GM21723 (cell line): ENCODE measurements around the gene SLC6A6.
"Not testable (repeated sequence)": the region's sequence is repeated elsewhere in the genome, so short reads cannot be mapped to it uniquely, and the experiment has no call there.

Source experiments
- ATAC-seq: cut with Tn5 transposase; IDR thresholded peaks from one replicate; pipeline ENCODE4 v1.9.1; 2021; ENCODE audit warnings: mild to moderate bottlenecking, moderate library complexity; ENCODE audit not compliant: unreplicated experiment

The SLC6A6 gene

DNA sequence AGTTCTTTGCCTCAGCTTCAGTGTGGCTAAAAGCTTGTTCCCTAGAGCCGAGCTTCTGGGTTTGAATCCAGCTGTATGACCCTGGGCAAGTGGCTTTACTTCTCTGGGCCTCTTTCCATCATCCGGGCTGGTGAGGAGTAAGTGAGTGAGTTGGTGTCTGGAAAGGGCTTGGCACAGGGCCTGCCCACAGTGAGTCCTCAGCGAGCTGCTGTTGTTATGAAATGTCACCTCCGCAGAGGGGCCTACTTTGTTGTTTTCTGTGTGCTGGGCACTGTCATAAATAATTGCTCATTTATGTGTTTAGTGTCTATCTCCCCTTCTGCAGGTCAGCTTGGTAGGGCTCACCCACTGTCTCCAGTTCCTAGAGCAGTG is 31.7 kb downstream of the SLC6A6 start:
- ATAC-seq: no peak

DNA sequence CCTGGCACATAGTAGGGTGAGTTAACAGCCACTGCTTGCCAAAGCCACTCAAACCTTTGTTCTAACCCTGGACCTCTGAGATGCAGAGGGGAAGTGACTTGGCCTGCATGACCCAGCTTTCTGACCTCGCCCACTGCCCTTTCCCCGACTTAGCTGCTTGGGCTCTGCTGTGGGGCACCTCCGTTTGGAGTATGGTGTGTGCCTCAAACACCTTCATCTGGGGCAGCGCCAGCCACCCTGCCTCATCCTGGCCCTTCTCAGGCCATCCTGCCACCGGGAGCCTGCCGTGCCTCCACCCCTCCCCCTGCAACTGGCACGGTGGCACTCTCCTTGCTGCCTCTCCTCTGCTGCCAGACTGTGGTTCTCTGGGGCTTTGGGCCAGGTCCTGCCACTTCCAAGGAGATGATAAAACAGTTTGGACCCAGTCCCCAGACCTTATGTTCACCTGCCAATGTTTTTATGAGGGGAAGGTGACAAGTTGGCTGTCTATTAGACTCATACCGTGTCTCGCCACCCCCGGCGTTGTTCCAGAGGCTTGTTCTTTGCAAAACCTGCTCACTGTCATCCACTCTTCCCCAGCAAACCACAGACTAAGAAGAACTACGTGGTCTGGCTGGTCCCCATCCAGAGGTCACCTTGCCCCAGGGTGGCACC is 32.2 kb downstream of the SLC6A6 start:
- no peak for ATAC-seq

DNA sequence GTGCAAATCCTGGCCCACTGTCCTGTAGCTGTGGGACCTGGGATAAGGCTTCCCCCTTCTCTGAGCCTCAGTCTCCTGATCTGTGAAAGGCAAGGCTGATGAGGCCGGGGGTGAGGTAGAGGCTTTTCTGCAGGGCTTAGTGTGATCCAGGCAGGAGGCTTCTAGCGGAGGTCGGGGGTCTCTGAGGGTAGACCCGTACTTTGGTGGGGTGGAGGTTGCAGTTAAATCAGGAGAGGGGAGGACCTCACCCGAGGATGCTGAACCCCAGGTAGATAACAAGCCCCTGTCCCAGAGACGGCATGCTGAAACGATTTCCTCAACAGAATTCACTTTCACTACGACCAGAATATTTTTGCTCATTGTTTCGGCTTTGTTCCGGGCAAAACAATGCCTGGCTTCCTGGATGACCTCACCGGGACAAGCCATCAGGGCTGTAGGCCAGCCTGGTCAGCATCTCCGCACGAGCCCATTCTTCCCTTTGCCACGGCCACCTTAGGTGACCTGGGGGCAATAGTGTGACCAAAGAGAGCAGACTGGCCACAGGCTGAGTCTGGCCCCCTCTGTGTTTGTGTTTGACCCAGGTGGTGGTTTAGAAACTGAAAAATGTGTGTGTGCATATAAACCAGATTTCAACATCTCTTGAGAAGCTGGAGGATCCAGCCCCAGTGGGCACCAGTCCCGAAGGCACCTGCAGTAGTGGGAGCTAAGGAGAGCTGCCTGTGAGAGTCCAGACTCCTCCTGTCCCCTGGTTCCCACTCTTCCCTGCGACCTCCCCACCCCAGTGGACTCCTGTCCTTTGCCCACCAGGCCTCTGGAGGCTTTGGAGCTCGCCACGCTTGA is 33.0 kb downstream of the SLC6A6 start:
- ATAC-seq: no peak

DNA sequence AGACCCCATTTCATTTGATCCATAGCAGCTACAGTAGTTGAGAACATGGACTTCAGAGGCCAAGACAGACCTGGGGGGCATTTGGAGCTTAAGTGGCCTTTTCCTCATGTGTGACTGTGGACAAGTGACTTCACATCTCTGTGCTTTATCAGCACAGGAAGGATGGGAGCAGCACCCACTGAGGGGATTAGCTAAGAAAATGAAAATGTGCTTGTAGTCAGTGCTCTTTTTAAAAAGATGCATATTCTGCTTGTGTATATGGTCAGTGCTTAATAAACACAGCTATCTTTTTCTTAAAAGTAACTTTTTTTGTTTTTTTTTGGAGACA is 34.5 kb downstream of the SLC6A6 start:
- ATAC-seq: no peak

DNA sequence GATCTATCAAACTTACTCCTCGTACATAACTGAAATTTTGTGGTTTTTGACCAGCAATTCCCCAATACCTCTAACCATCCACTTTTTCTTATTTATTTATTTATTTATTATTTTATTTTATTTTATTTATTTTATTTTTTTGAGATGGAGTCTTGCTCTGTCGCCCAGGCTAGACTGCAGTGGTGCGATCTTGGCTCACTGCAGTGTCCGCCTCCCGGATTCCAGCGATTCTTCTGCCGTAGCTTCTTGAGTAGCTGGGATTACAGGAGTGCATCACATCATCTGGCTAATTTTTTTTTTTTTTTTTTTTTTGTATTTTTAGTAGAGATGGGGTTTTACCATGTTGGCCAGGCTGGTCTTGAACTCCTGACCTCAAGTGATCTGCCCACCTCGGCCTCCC is 35.3 kb downstream of the SLC6A6 start:
- not testable (repeated sequence) for ATAC-seq

DNA sequence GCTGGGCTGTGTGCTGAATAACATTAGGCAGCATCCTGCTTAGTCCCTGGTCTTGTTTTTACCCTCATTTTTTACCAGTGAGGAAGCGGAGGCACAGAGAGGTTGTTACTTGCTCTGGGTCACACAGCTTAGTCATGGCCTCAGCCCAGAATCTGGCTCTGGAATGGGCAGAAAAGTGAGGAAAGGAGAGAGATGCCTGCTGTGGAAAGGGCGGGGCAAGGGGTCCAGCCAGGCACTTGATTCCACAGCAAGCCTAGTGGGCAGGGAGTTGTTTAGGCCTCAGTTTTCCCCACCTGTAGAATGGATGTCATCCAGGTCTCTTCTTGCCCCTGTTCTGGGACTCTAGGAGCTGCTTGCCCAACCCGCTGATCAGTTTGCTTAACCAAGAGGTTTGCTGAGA is 35.9 kb downstream of the SLC6A6 start:
- no peak for ATAC-seq

DNA sequence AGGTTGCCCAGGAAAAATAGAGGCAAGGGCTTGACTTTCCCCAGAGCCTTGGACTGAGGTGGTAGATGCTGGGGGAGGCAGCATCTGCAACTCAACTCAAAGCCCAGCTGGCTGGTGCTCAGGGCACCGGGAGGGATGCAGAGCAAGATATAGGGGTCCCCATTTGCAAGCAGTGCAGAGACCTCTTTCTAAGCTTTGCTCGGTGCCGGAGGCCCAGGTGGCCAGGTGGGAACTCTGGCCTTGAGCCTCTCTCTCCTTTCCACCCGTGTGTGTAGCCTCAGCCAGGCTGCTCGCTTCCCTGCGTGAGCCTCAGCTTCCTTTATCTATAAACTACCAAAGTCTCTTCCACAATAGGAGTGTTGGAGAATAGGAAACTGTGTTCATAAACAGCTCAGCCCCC is 36.5 kb downstream of the SLC6A6 start:
- ATAC-seq: no peak

DNA sequence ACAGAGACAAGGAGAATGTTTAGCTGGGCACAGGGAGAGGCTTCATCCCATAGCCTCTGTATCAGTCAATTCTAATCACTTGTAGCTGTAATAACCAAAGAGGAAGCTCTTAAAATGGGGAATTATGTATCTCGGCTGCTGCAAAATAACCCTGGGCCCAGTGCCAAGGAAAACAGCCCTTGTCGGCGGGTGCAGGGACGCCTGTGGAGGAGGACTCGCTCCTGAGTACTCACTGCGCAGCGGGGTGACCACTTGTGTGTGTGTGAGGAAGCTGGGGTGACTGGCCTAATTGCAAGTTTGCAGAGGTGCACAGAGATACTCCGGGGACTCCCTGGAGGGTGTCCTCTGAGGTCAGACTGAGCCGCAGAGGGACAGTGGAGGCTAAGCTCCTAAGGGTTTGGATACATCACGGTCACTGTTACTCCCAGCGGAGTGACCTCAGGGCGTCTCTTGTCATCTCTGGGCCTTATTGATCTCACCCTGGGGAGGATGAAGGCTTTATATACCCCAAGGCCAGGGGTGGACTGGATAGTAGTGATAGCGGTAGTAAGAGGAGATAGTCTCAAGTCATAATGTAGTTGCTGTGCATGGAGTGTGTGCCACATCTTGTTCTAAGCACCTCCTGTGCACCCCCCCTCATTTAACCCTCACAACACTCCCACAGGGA is 37.2 kb downstream of the SLC6A6 start:
- no peak for ATAC-seq

DNA sequence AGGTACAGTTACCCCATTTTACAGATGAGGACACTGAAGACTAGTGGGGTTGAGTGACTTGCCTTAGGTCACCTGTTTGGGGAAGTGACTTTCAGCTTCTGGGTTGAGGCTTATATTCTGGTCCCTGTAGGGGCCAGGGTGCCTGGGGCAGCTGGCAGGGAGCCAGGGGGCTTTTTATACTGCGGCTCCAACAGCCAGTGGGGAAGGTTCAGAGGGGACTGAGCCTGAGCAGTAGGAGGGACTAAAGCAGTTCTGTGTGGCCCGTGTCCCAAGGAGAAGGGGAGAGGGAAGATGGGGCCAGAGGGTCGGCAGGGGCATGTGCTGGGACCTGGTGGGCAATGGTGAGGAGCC is 37.7 kb downstream of the SLC6A6 start:
- ATAC-seq: no peak

DNA sequence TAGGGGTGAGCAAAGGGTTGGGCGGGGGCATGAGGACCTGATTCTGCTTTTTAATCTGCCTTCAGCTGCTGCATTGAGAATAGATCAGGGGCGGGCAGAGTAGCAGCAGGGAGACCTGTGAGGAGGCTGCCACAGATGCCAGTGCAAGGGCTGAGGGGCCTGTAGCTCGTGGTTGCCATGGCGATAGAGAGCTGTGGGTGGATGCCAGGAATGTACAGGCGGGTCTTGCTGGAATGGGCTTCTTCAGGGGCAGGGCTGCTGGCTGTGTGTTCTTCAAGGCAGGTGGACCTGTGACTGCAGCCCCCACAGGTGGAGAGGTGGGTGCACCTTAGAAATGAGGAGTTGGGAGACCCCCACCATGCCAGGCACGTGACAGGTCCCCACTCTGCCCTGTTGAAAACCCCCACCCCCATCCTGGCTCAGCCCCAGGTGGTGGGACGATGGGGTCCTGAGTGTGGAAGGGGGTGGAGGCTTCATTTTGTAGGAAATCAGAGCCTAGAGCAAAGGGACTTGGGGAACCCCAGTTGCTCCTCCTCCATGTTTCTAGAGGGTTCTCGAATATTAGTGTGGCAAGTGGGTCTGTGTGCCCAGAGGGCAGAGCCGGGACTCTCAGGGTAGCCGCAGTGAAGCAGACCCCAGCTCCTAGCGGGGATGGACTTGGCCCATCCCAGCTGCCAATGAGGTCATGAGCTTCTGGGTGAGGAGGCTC is 38.3 kb downstream of the SLC6A6 start:
- ATAC-seq: no peak

DNA sequence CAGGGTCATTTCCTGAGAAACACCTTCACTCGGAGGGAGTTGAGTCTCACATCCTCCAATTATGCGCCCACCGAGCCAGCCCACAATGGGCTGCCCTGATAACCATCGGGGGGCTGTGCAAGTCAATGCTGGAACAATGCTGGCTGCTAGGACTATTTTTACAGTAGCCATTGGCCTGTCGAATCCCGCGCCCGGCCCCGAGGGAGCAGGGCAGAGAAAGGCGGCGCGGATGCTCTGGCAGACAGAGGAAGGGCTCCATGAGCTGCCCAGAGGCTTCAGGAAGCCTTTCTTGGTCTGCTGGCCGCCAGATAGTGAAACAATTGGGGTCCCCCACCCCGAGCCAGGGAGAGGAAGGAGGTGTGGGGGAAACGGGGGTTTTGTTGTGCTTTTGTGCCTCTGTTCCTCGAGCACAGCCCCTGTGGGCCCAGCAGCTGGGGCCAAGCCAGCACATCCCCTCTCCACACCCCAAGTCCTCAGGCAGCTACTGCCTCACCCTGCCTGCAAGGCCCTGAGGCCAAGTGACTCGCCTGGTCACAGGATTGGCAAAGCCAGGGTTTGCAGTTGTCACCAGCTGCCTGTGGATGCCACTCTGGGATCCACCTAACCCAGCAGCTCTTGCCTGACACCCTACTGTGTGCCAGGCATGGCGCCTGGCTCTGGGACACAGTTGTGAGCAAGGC is 39.0 kb downstream of the SLC6A6 start:
- ATAC-seq: no peak

DNA sequence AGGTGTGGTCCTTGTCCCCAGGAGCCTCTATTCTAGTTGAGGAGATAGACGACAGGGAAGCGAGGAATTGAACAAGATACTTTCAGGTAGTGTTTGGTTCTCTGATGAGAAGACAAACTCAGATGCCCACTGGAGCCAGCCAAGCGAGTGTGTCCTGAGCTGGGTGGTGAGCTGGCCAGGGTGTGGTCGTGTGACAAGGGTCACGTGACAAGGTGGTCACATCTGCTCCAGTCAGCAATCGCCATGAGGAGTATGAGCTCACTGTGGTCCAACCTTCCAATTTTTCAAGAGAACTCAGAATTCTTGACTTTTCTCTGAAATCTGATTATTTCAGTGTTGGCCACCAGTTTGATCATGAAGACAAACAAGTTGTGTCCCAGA is 39.5 kb downstream of the SLC6A6 start:
- ATAC-seq: no peak

DNA sequence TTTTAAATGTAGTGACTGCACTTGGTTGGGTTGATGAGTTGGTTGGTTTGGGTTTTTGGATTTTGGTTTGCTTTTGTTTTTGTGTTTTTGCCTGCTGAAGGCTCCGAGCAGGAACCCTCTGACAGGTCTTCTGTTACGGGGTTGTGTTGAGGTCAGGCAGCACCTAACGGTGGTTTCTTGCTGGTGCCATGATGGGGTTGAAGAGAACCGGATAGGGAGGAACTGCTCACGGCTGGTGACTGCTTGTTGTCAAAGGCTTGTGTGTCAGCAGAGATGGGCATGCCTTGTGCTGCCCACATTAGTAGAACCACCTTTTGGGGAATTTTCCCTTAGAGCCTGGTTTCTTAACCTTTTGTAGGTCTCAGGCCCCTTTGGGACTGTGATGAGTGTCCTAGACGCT is 42.0 kb downstream of the SLC6A6 start:
- no peak for ATAC-seq

DNA sequence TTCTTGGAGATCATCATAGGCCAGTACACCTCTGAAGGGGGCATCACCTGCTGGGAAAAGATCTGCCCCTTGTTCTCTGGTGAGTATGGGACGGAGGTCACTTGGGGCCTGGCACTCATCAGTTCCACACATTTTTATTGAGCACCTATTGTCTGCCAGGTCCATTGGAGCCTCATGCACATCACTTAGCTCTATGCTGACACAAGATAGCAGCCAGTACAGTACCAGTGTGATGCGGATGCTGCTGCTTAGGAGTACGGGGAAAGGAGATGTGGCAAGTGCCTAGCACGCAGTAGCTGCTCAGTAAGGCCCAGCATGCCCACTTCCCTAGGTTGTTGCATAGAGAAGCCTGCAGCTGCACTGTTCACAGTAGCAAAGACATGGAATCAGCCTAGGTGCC is 43.4 kb downstream of the SLC6A6 start:
- ATAC-seq: no peak

DNA sequence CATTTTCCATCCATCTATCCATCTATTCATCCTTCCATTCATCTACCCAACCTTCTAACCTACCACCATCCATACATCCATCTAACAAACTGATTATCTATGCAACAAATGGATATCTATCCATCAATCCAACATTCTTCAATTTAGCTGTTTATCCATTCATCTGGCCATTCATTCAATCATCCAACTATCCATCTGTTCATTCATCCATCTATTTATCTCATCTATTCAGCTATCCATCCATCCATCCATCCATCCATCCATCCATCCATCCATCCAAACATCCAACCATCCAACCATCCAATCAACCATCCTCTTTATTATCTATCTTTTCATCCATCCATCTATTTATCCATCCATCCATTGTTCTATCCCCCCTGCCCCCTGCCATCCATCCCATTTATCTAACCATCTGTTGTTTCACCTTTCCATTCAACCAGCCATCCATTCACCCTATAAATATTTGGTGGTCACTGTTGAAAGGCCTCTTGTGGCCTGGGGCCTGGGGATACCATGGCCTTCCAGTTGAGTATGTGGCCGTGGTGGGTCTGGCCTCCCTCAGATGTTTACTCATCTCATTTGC is 44.7 kb downstream of the SLC6A6 start:
- no peak for ATAC-seq

DNA sequence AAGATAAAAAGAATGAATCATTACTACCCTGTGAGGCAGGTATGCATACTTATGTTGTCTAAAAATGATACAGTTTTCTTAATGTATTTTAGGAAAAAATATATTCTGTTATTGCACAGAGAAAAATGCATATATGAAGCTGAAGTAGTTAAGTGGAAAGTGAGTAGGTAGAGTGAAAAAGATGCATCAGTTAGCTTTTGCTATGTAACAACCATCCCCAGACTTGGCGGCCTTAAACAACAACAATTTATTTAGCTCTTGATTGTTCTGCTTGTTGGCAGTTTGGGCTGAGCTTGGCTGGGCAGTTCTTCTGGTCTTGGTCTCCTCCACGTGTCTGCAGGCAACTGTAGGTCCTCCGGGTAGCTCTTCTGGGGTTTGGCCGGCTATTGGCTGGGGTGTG is 45.7 kb downstream of the SLC6A6 start:
- no peak for ATAC-seq

DNA sequence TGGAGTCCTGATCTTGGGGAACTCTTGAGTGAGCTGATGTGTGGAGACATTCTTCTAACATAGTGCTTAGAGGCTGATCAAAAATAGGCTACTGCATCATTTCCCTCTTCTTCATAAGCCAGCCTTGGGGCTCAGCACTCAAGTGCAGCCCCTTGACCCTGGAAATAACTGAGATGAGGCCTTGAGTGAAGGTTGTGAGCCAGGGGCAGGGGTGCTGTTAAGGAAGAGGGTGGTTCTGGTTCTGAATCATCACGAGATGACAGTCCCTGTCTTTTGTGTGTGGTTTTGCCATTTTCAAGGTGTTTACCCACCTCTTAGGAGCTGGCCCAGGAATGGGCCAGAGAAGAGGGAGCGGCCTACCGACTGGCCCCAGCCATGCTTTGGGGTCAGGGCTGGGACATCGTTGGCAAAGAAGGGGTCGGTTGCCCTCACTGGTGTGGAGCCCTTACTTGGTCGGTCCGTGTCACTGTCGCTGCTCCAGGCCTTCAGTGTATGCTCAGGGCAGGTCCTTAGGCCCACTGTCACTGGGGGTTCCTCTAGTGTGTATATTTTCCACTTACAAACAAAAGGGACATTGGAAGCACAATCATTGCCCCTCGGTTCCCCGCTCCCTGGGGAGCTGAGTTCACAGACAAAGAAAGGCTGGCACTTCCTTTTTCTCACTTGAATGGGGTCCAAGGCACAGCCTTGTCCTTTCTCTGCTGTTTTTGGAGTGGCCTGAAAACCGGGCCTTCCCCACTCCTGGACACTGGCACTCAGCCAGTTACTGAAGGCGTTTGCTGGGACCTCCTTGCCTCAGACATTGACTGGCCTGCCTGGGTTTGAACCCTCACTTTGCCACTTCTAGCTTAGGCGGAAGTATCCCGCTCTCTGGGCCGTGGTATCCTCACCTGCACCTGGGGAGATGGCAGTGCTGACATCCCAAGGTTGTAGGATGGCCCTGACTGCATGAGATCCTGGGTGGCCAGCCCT is 46.6 kb downstream of the SLC6A6 start:
- no peak for ATAC-seq

DNA sequence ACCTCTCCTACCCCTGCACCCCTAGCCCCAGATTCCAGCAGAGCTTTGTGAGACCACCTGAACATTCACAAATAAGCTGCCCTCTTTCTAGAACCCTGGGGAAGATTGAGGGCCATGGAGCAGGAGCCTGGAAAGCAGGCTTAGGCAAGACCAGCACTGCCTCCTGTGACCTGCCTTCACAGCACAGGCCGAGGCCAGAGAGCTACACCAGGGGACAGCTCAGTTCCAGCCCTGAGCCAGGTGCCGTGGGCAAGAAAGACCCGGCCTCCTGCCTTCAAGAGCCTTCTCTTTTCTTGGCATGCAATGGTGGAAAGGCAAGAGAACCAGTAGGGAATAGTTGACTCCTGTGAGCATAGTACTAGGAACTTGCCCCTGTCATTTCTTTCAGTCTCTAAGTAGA is 48.1 kb downstream of the SLC6A6 start:
- ATAC-seq: no peak

DNA sequence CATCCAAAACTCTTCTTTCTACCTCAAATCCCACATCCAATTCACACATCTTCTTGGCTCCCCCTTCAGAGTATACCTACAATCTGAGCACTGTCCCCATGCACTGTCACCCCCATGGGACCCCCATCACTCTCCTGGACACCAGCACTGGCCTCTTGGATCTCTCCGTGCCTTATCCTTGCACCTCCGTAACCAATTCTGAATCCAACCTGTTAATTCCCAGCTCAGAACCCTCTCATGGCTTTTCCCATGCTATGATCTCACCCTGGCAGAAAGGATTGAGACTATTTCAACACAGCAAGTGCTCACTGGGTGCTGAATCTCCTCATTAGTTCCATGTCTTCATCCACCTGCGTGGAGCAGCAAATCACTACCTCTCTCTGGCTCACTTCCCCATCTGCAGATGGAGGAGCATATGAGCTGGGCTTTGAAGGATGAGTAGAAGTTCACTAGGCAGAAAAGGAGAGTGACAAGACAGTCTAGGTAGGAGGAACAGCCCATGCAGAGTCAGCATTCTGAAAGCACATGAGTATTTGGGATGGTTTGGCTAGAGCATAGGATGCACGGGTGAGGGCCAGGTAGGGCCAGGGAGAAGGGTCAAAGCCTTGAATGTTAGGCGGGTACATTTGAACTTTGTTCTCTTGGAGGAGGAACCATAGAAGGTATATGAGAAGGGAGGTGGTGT is 48.7 kb downstream of the SLC6A6 start:
- no peak for ATAC-seq
